Measurements from ENCODE around the gene BICDL2.

Gene BICDL2

DNA sequence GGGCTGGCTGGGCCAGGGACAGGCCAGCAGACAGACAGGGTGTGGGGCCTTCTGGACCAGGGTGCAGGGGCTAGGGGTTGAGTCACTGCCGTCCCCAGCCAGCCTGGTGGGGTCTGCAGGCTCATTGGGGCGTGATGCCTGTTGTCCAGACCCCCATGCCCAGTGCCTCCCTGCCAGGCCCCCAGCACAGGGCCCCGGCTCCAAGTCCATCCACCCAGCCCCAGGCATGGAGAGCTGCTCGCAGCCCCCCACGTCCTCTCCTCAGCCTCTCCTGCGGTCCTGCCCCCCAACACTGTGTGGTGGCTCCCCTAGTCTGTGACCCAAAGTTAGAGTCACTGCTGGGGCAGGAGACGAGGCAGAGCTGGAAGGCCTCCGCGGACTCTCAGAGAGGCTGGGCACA, 49.5 kb downstream of the BICDL2 start:
- DNase-seq (ENCODE audit: low spot score): no peak
- FAIRE-seq: no peak

DNA sequence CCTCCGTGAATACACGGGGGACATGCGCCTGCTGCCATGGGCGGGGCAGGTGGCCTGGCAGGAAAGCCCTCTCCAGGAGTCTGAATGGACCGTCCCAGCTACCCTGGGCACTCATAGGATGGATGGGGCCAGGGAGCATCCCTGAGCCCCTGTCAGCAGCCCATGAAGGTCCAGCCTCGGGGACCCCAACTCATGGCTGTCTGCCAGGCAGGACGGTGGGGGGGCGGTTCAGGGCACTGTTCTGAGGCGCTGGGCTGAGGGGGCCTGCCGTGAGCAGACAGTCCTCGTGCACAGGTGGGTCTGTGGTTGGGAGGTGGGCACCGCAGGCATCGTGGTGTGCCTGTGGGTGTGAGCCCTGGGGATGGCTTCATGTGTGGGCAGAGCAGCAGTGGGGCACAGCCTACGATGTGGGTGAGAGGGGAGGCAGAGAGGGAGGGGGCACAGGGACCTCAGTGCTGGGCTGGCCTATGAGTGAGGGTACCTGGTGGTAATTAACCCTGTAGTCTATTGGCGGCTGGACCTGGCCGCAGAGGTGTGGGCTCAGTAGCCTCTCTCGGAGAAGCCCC, 50.0 kb downstream of the BICDL2 start:
- peak; percentile 5 for FAIRE-seq
- no peak for DNase-seq (ENCODE audit: low spot score)

DNA sequence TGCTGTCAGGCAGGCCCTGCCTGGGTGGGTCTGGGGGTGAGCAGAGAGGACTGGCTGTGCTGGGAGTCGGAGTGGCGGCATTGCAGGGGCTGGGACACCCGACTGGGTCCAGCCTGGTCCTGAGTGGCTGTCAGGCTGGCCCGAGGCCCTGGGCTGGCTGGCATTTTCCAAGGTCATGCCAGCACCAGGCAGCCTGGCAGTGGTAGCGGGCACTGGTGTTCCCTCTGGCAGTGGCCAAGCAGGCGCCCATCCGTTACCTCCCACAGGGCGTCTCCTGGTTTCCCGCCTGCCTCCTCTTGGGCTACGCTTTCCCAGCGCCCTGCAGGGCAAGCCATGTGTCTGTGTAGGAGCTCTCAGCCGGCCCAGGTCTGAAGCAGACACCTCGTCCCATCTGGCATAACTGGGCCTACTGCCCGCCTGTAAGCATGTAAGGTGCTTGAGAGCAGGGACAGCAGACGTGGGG, 50.8 kb downstream of the BICDL2 start:
- no peak for FAIRE-seq

DNA sequence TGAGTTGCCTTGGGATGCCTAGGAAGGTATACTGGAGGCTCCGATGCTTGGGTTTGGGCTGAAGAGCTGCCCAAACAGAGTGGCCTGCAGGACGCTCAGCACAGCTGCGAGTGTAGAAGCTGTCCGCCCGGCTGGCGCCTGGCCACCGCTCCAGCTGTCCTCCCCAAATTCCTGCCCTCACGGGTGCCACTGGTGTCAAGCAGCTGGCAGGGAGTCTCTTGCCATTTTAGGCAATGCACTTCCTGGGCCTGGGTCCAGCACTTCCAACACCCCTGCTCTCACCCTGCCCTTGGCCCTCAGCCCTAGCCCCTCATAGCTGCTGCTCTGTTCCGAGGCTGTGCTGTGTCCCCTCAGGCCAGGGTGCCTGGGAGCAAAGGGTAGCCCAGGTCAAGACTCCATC, 51.3 kb downstream of the BICDL2 start:
- no peak for DNase-seq (ENCODE audit: low spot score)
- no peak for FAIRE-seq

More for the DNA sequence above, 50.8 kb downstream of the BICDL2 start:
- no peak for DNase-seq (ENCODE audit: low spot score)

DNA sequence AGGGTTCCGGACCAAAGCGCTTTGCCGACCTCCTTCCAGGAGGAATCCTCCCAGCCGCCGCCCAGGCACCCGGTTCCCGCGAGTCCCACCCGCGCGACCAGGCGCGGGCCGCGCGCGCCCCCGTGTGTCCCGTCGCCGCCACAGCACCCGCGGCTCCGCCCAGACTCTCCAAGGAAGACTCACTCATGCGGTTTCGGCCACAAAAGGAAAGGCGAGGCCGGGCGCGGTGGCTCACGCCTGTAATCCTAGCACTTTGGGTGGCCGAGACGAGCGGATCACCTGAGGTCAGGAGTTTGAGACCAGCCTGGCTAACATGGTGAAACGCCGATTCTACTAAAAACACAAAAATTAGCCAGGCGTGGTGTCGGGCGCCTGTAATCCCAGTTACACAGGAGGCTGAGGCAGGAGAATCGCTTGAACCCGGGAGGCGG, 53.0 kb downstream of the BICDL2 start:
- DNase-seq (ENCODE audit: low spot score) (peak; percentile 94), FAIRE-seq (no peak)

DNA sequence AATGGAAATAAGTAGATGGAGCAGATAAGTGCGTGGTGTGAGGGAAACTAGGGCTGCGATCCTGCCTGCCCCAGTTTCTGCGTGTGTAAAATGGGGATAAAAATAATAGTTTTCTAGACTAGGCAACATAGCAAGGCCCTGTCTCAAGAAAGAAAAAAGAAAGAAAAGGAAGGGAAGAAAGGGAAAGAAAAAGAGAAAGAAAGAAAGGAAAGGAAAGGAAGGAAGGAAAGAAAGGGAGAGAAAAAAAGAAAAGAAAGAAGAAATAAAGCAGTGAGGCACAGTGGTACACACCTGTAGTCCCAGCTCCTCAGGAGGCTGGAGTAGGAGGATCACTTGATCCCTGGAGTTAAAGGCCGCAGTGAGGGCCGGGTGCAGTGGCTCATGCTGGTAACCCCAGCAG, 54.3 kb downstream of the BICDL2 start:
- DNase-seq (ENCODE audit: low spot score) (no peak), FAIRE-seq (no peak)

- FAIRE-seq: no peak
- no peak for DNase-seq (ENCODE audit: low spot score)
Observed at GRCh38 chr16:2981899-2982250, 54.9 kb downstream of the BICDL2 start.

DNA sequence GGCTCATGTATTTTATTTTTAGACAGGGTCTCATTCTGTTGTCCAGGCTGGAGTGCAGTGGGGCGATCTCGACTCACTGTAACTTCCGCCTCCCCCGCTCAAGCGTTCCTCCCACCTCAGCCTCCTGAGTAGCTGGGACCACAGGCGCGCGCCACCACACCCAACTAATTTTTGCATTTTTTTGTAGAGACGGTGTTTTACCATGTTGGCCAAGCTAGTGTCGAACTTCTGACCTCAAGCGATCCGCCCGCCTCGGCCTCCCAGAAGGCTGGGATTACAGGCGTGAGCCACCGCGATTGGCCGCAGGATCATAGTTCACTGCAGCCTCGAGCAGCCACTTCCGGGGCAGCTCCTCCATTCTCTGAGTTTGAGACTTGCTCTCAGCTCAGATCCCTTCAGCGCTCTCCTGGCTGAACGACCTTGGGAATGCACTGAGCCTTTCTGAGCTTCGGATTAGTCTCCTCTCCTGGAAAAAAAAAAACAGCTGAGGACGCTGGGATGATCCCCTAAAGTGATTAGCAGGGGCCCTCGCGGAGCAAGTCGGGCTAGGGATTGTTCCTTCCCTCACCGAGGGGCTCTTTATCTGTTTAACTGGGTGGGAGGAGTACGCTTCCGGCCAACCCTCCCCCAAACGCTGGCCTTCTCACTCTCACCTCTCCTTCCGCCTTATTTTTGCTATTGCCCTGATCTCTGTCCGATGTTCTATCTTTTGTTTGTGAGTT, 55.4 kb downstream of the BICDL2 start:
- DNase-seq (ENCODE audit: low spot score) (no peak), FAIRE-seq (no peak)

DNA sequence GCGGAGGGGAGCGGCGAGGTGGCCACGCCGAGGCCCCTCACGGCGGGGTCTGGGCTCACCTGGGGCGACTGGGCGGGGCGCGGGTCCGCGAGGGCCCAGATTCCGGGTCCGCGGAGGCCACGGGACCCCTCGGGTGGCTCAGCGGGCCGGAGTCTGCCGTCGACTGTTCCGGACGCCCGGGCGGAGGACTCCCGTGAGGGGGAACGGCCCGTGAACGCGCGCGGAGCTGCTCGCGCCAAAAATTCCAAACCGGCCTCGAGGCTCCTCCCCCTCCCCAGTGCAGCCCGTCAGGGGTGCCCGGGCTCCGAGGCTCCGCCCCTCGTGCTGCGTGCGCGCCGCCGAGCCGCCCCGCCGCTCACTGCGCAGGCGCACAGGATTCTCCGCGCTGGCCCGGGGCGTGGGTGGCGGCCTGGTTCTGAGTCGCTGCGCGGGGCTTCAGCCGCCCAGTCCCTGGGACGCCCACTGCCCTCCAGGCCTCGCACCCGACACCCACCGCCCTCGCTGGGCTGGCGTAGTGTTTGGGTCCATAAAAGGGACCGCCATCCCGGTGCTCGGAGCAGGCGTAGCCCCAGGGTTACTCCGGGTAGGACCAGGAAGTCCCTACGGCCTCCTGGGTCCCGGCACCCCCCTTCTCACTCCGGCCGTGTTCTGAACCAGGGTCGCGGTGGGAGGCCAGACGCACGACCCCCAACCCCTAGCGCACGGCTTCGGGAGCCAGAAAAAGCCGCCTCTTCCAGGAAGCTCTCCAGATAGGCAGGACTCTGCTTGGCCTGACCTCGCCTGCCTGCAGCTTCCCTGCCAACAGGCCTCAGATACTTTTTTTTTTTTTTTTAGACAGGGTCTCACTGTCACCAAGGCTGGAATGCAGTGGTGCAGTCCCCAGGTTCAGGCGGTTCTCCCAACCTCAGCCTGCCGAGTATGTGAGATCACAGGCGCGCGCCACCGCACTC, 56.2 kb downstream of the BICDL2 start, which contains the start of gene PKMYT1:
Gene PKMYT1 (minus strand): TSS at position 220 of the 950 bp plus-strand sequence. CDS start 789 bp downstream, outside the sequence.
- DNase-seq (ENCODE audit: low spot score) (peak; percentile 100), FAIRE-seq (peak; percentile 56)

DNA sequence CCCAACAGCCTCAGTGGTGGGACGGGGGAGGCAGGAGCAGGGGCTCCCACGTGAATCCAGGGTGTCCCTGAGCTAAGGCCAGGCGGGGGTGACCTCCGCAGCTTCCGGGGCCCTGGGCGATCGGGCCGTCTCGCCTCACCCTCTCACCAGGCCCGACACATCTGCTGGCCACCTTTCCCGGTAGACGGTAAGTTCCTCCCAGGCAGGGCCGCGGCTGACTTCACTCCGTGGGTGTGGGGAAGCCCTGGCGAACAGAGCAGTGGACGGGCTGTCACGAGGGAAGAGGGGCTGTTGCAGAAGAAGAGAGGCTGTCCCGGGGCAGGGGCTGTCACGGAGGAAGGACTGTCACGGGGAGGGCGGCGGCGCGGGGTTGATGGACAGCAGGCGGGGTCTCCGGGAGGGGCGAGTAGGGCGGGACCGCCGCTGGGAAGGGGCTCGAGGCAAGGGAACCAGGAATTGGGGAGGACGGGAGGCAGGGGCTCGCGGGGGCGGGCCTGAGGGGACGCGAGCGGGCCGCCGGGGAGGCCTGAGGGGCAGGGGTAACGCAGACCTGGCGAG, 57.0 kb downstream of the BICDL2 start:
- DNase-seq (ENCODE audit: low spot score) (peak; percentile 49), FAIRE-seq (no peak)

Measured in urothelium cell line (cell line).